ENCODE data around the gene CDK5RAP3.

DNA sequence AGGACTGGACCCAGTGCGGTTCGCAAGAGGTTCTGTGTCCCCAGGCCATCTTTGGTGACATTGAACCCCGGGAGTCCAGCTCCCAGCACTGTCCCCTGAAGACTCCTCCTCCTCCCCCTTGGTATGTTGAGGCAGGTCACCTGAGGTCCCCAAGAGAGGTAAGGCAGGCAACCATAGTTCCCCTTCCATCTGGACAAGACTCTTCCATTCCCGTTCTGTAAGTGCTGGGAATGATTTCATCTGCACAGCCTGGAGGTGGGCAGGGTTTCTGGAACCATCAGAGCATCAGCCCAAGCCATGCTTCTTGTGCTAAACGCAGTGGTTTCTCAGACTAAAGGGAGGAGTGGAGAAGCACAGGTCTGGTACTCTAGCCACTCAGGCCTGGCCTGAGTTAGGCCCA, 41.7 kb downstream of the CDK5RAP3 start:
- TF ChIP-seq POLR2A (IDR thresholded peaks at IDR 0.05; ENCODE audit: low read depth, low read length) (no peak), PAX5 (IDR thresholded peaks at IDR 0.05; ENCODE audit: insufficient read depth, low read length, severe bottlenecking) (no peak), TAF1 (IDR thresholded peaks at IDR 0.05; ENCODE audit: low read depth, low read length) (no peak), POLR2AphosphoS5 (IDR thresholded peaks at IDR 0.05; ENCODE audit: low read depth, low read length) (no peak)

Measured in GM12891 (cell line).